OCI-LY1 (cell line): Measurements from ENCODE around the gene ERN2.

Experiments
- EZH2 ChIP-seq: fragments of 200-600 bp; sonication (generic), shearing (Covaris generic); IDR thresholded peaks from 2 replicates; pipeline ENCODE4 v1.8.0; 2017; ENCODE audit warnings: borderline replicate concordance, mixed run types, mild to moderate bottlenecking, antibody characterized with exemption, low read length, moderate library complexity, mixed read lengths
- TF ChIP-seq, protein P1 (sequence below): fragments of 200-600 bp; sonication (generic), shearing (Covaris generic); IDR thresholded peaks from 2 replicates; pipeline ENCODE4 v1.5.1; 2017; ENCODE audit warnings: mild to moderate bottlenecking, antibody characterized with exemption, low read length, moderate library complexity, mixed read lengths

DNA sequence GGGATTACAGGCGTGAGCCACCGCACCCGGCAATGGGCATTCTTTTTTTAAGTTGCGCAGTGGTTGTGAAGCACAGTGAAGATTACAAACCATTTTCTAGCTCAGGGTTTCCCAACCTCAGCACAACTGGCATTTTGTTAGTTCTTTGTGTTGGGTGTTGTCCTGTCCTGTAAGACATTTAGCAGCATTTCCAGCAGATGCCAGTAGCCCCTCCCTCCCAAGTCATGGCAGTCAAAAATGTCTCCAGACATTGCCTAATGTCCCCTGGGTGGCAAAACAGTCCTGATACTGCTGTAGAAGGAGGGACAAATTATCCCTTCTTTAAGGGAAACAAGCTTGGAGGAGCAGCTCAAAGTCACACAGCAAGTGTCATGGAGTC is 18.8 kb downstream of the ERN2 start:
- TF ChIP-seq, protein P1, sequence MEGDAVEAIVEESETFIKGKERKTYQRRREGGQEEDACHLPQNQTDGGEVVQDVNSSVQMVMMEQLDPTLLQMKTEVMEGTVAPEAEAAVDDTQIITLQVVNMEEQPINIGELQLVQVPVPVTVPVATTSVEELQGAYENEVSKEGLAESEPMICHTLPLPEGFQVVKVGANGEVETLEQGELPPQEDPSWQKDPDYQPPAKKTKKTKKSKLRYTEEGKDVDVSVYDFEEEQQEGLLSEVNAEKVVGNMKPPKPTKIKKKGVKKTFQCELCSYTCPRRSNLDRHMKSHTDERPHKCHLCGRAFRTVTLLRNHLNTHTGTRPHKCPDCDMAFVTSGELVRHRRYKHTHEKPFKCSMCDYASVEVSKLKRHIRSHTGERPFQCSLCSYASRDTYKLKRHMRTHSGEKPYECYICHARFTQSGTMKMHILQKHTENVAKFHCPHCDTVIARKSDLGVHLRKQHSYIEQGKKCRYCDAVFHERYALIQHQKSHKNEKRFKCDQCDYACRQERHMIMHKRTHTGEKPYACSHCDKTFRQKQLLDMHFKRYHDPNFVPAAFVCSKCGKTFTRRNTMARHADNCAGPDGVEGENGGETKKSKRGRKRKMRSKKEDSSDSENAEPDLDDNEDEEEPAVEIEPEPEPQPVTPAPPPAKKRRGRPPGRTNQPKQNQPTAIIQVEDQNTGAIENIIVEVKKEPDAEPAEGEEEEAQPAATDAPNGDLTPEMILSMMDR, result no peak
- no peak for TF ChIP-seq EZH2
